CD4-positive, alpha-beta memory T cell (primary cell): ENCODE results near the gene CELF2. TPM values are rescaled to one million over a fixed set of nuclear protein-coding genes. Genes with fewer than 3 reads are reported as not detected.

ENCODE experiments used
- CTCF ChIA-PET: fragments of 350-600 bp; sonication (Branson Sonifier 250); formaldehyde crosslinking; loops from one replicate; lab custom pipeline; 2021; ENCODE audit warnings: inconsistent platforms; ENCODE audit not compliant: partially characterized antibody; lab: Charles Lee
- POLR2A ChIA-PET: fragments of 350-600 bp; sonication (Branson Sonifier 250); formaldehyde crosslinking; loops from one replicate; lab custom pipeline; 2021; ENCODE audit not compliant: partially characterized antibody; lab: Charles Lee
- DNase-seq, 5 donors: peaks; one replicate each; pipeline versions ENCODE4 v3.0.0 to v3.0.0-alpha.2; 2020 to 2022; ENCODE audit warnings: mixed read lengths in 1 of 5
- H3K27ac ChIP-seq: one replicate; pipeline ENCODE4 v1.7.0; 2013; ENCODE audit warnings: low read depth, low read length
- H3K27me3 ChIP-seq: 2 replicates; pipeline ENCODE4 v1.7.0; 2013; ENCODE audit warnings: mild to moderate bottlenecking, low read length, moderate library complexity; ENCODE audit not compliant: insufficient read depth
- H3K36me3 ChIP-seq: 2 replicates; pipeline ENCODE4 v1.7.0; 2013; ENCODE audit warnings: mild to moderate bottlenecking, low read length, moderate library complexity; ENCODE audit not compliant: insufficient read depth
- H3K4me1 ChIP-seq: 2 replicates; pipeline ENCODE4 v1.7.0; 2013; ENCODE audit warnings: mild to moderate bottlenecking, low read length, moderate library complexity; ENCODE audit not compliant: insufficient read depth
- H3K4me3 ChIP-seq, 2 donors: one replicate each; pipeline ENCODE4 v1.7.0; 2013; ENCODE audit warnings: low read length in 2 of 2, mild to moderate bottlenecking in 1 of 2
- H3K9me3 ChIP-seq, 2 donors: one replicate each; pipeline ENCODE4 v1.7.0; 2013; ENCODE audit warnings: low read length in 2 of 2, control low read depth in 1 of 2; ENCODE audit not compliant: control insufficient read depth in 1 of 2
- H3K27ac Mint-ChIP-seq, 7 donors: one replicate each; pipeline ENCODE4 v1.8.0; 2020 to 2021; ENCODE audit warnings: mixed read lengths in 7 of 7, mild to moderate bottlenecking in 6 of 7, inconsistent platforms in 3 of 7, moderate library complexity in 3 of 7
- H3K27me3 Mint-ChIP-seq, 2 donors: one replicate each; pipeline ENCODE4 v1.8.0; 2020 to 2021; ENCODE audit warnings: mixed read lengths in 2 of 2
- H3K36me3 Mint-ChIP-seq, 2 donors: one replicate each; pipeline ENCODE4 v1.8.0; 2020 to 2021; ENCODE audit warnings: mixed read lengths in 2 of 2, inconsistent platforms in 1 of 2, mild to moderate bottlenecking in 1 of 2
- H3K4me1 Mint-ChIP-seq, 4 donors: one replicate each; pipeline ENCODE4 v1.8.0; 2020 to 2021; ENCODE audit warnings: mixed read lengths in 4 of 4, mild to moderate bottlenecking in 1 of 4
- H3K4me3 Mint-ChIP-seq, 8 donors: one replicate each; pipeline ENCODE4 v1.8.0; 2020 to 2021; ENCODE audit warnings: mixed read lengths in 8 of 8, mild to moderate bottlenecking in 7 of 8, moderate library complexity in 6 of 8, inconsistent platforms in 3 of 8
- H3K9me3 Mint-ChIP-seq, 8 donors: one replicate each; pipeline ENCODE4 v1.8.0; 2020 to 2021; ENCODE audit warnings: mixed read lengths in 8 of 8, mild to moderate bottlenecking in 5 of 8, inconsistent platforms in 3 of 8, moderate library complexity in 1 of 8
- intact Hi-C: fragments of 100-400 bp; cut with micrococcal nuclease; formaldehyde crosslinking; loops from one replicate; pipeline ENCODE4 v1.15.1; 2023
- polyA plus RNA-seq, 2 donors: library from polyadenylated mRNA; unstranded; fragments of 300-500 nt; fragmentation: Illumina TruSeq; gene quantifications; one replicate each; pipeline ENCODE4 v1.2.3, GENCODE V29; 2021
- total RNA-seq, 2 experiments: library from RNA; stranded (reverse); gene quantifications; one replicate each; pipeline ENCODE4 v1.2.3, GENCODE V29; 2021

CELF2 gene
- total and polyA plus RNA-seq, 4 experiments from 2014 or later: 122 to 180 (median 167) TPM

DNA sequence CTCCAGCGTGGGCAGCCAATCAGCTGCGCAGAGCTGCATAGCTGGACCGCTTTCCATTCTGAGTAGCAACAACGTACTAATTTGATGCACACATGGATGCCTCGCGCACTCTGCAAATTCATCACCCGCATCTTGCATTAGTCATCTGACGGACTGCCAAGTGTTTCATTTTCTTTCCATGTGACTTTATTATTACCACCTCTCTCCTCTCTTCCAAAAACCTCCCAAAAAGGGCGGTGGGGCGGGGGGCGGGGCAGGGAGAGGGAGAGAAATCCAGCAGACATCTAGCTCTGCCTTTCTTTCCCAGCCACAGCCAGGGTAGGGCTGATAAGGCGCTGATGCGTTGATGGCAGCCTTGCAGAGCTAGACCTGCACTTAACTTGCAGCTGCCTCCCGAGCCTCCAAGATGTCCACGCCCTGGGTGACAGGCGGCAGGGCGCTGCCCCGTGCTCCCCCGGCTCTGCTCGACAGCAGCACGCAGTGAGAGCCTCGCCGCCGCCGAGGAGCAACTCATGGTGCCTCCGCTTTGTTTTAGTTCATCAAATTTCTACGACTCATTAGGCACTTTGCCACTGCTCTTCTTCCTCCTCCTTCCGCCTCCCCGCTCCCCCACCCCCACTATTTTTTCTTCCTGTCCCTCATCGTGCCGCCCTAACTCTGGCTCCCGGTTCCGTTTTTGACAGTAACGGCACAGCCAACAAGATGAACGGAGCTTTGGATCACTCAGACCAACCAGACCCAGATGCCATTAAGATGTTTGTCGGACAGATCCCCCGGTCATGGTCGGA, 147.3 kb downstream of the CELF2 start:
- intact Hi-C loops: loop anchor here (5.0 to 10.0 kb wide), 2 partner anchors 107 to 240 kb away; no protein-coding TSS in a partner anchor
- peaks cover 34 to 48% (median 41%) of the 10 kb centered on the region in 4 donors for H3K4me1 Mint-ChIP-seq
- DNase-seq: peak; percentile 67 to 89 (median 68)
- H3K27ac Mint-ChIP-seq: peak overlapping the region in 6 of 7 donors; percentile 97 to 99 (median 98)
- H3K36me3 ChIP-seq: no peaks in the 10 kb centered on the region
- H3K4me1 ChIP-seq: peaks cover 65% of the 10 kb centered on the region
- H3K27me3 ChIP-seq: no peaks in the 10 kb centered on the region
- ChIA-PET CTCF (interaction anchor here (0.8 to 13.3 kb wide), 19 partner anchors 12 to 107 kb away, joined by 3 to 308 read pairs (median 6); no protein-coding TSS in a partner anchor), POLR2A (interaction anchor here (0.9 to 18.3 kb wide), 30 partner anchors 13 to 878 kb away, joined by 3 to 1422 read pairs (median 6); no protein-coding TSS in a partner anchor)
- H3K9me3 Mint-ChIP-seq: no peaks in the 10 kb centered on the region
- H3K27ac ChIP-seq: peak overlapping the region; percentile 96
- peak overlapping the region in 6 of 8 donors; percentile 98 to 100 (median 99) for H3K4me3 Mint-ChIP-seq
- H3K4me3 ChIP-seq: peak overlapping the region; percentile 50 to 93
- no peaks in the 10 kb centered on the region for H3K9me3 ChIP-seq
- H3K36me3 Mint-ChIP-seq: peaks cover 7 to 30% of the 10 kb centered on the region in 2 donors
- H3K27me3 Mint-ChIP-seq: no peaks in the 10 kb centered on the region

GRCh38 chr10:11165591-11166543, 148.2 kb downstream of the CELF2 start:
- no peaks in the 10 kb centered on the region for H3K9me3 Mint-ChIP-seq
- CTCF ChIA-PET: interaction anchor here (0.8 to 13.3 kb wide), 16 partner anchors 11 to 106 kb away, joined by 3 to 308 read pairs (median 6); no protein-coding TSS in a partner anchor
- H3K4me3 Mint-ChIP-seq: peak overlapping the region in 6 of 8 donors; percentile 98 to 100 (median 99)
- H3K4me1 Mint-ChIP-seq: peaks cover 31 to 43% (median 35%) of the 10 kb centered on the region in 4 donors
- H3K9me3 ChIP-seq: no peaks in the 10 kb centered on the region
- no peaks in the 10 kb centered on the region for H3K27me3 Mint-ChIP-seq
- POLR2A ChIA-PET: interaction anchor here (0.5 to 18.3 kb wide), 27 partner anchors 12 to 706 kb away, joined by 3 to 1422 read pairs (median 5); no protein-coding TSS in a partner anchor
- H3K27ac Mint-ChIP-seq: peak overlapping the region in 6 of 7 donors; percentile 97 to 99 (median 98)
- intact Hi-C loops: loop anchor here (1.0 to 10.0 kb wide), 5 partner anchors 12 to 239 kb away; no protein-coding TSS in a partner anchor
- DNase-seq: peak; percentile 78 to 91 (median 86)
- H3K4me1 ChIP-seq: peaks cover 65% of the 10 kb centered on the region
- H3K36me3 ChIP-seq: no peaks in the 10 kb centered on the region
- H3K27ac ChIP-seq: peak overlapping the region; percentile 96
- H3K4me3 ChIP-seq: peak overlapping the region; percentile 50 to 93
- no peaks in the 10 kb centered on the region for H3K27me3 ChIP-seq
- H3K36me3 Mint-ChIP-seq: peaks cover 7 to 30% of the 10 kb centered on the region in 2 donors

GRCh38 chr10:11166550-11166949, 148.9 kb downstream of the CELF2 start:
- peaks cover 7 to 30% of the 10 kb centered on the region in 2 donors for H3K36me3 Mint-ChIP-seq
- intact Hi-C loops: loop anchor here (1.0 to 10.0 kb wide), 5 partner anchors 12 to 238 kb away; no protein-coding TSS in a partner anchor
- CTCF ChIA-PET: interaction anchor here (0.8 to 13.3 kb wide), 11 partner anchors 10 to 96 kb away, joined by 3 to 308 read pairs (median 6); no protein-coding TSS in a partner anchor
- peak overlapping the region; percentile 96 for H3K27ac ChIP-seq
- no peaks in the 10 kb centered on the region for H3K27me3 ChIP-seq
- H3K9me3 ChIP-seq: no peaks in the 10 kb centered on the region
- no peaks in the 10 kb centered on the region for H3K27me3 Mint-ChIP-seq
- H3K27ac Mint-ChIP-seq: no peak overlapping the region
- H3K9me3 Mint-ChIP-seq: no peaks in the 10 kb centered on the region
- POLR2A ChIA-PET: interaction anchor here (0.6 to 18.3 kb wide), 18 partner anchors 11 to 147 kb away, joined by 3 to 1422 read pairs (median 6); no protein-coding TSS in a partner anchor
- peaks cover 25 to 38% (median 30%) of the 10 kb centered on the region in 4 donors for H3K4me1 Mint-ChIP-seq
- no peaks in the 10 kb centered on the region for H3K36me3 ChIP-seq
- H3K4me1 ChIP-seq: peaks cover 65% of the 10 kb centered on the region
- no peak for DNase-seq
- H3K4me3 Mint-ChIP-seq: no peak overlapping the region
- peak overlapping the region; percentile 50 to 93 for H3K4me3 ChIP-seq

DNA sequence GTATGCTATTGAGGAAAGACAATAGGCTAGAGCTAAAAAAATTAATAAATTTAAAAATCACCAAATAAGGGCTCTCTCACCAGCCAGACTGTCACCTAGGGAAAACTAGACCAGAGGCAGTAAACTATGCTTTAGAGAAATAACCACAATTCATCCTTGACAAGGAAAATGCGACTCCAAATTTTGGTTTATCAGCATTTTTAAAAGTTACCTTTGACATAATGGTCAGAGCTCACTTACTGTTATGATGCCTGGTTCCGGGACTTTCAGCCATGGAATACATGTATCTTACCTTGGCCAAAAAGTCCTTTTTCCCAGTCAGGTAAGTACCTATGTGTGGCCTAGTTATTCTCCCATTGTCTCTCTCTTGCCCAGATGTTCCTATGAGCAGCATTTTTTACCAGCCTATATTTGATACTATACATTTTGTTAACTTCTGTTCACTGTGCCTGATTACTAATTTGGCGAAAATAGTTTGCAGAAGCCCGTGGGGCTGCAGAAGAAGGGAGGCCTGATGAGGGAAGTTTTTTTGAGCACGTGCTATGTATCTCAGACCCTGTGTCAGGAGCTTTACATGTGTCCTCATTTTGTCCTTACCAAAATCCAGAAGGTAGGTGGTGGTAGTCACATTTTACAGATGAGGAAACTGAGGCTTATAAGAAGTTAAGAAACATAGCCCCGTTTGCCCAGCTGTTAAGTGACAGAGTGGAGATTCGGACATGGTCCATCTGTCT, 149.7 kb downstream of the CELF2 start:
- Histone ChIP-seq H3K27me3 (no peaks in the 10 kb centered on the region), H3K4me3 (peak overlapping the region; percentile 50 to 93), H3K36me3 (peaks cover 4% of the 10 kb centered on the region), H3K27ac (peak overlapping the region; percentile 96), H3K9me3 (no peaks in the 10 kb centered on the region), H3K4me1 (peaks cover 65% of the 10 kb centered on the region)
- H3K9me3 Mint-ChIP-seq: peaks cover 0 to under 1% (median 0%) of the 10 kb centered on the region in 8 donors
- ChIA-PET CTCF (interaction anchor here (1.0 to 13.3 kb wide), 5 partner anchors 10 to 55 kb away, joined by 3 to 308 read pairs (median 38); no protein-coding TSS in a partner anchor), POLR2A (interaction anchor here (1.0 to 18.3 kb wide), 7 partner anchors 10 to 103 kb away, joined by 3 to 1422 read pairs (median 51); no protein-coding TSS in a partner anchor)
- H3K27me3 Mint-ChIP-seq: no peaks in the 10 kb centered on the region
- no peak overlapping the region for H3K4me3 Mint-ChIP-seq
- intact Hi-C loops: loop anchor here (2.0 to 10.0 kb wide), 3 partner anchors 59 to 237 kb away; no protein-coding TSS in a partner anchor
- H3K36me3 Mint-ChIP-seq: peaks cover 7 to 31% of the 10 kb centered on the region in 2 donors
- H3K4me1 Mint-ChIP-seq: peaks cover 18 to 29% (median 23%) of the 10 kb centered on the region in 4 donors
- DNase-seq: no peak
- H3K27ac Mint-ChIP-seq: no peak overlapping the region

DNA sequence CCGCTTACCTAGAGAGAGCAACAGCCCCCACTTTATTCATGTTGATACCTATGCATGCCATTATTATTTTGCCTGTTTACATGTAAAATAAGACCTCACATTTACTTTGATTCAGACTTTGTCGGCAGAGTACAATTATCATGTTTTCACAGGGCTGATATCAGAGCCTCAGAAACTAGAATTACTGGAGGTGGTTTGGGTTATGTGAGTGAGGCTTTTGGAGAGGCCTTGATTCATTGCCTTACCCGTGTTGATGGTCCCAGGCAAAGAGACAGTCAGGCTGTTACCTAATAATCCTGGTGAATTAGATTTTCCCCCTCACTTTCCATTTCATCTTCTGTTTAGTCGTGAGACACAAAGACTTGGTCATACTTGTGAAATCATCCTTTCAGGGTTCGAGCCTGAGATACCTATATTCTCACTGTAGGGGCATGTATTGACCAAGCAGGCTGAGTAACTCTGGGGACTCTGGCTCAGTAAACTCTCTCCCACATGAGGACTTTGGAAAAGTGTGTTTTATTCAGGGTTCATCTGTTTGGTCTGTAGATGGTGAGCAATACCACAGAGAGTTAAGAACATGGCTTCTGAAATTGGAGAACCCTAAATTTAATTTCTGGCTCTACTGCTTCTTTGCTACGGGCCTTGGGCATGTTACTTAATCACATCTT, 150.9 kb downstream of the CELF2 start:
- intact Hi-C loops: loop anchor here (5.0 to 10.0 kb wide), 2 partner anchors 104 to 236 kb away; no protein-coding TSS in a partner anchor
- Histone ChIP-seq H3K27me3 (no peaks in the 10 kb centered on the region), H3K27ac (peak overlapping the region; percentile 96), H3K4me3 (peak overlapping the region; percentile 50 to 93), H3K36me3 (peaks cover 4% of the 10 kb centered on the region), H3K4me1 (peaks cover 67% of the 10 kb centered on the region), H3K9me3 (no peaks in the 10 kb centered on the region)
- H3K4me3 Mint-ChIP-seq: no peak overlapping the region
- H3K27me3 Mint-ChIP-seq: no peaks in the 10 kb centered on the region
- H3K9me3 Mint-ChIP-seq: peaks cover 0 to 1% (median 0%) of the 10 kb centered on the region in 8 donors
- CTCF ChIA-PET: interaction anchor here (5.8 to 13.3 kb wide), 3 partner anchors 8 to 56 kb away, joined by 38 to 308 read pairs (median 101); no protein-coding TSS in a partner anchor
- DNase-seq: no peak
- no peak overlapping the region for H3K27ac Mint-ChIP-seq
- POLR2A ChIA-PET: interaction anchor here (0.9 to 18.3 kb wide), 11 partner anchors 9 to 104 kb away, joined by 3 to 1422 read pairs (median 4); no protein-coding TSS in a partner anchor
- H3K4me1 Mint-ChIP-seq: peaks cover 14 to 19% (median 18%) of the 10 kb centered on the region in 4 donors
- H3K36me3 Mint-ChIP-seq: peaks cover 16 to 39% of the 10 kb centered on the region in 2 donors
